NCI-H446 treated with DMSO at 0.1 percent for 48 hours (cell line): ENCODE measurements around the gene KCNH8.
A peak's percentile ranks its signal among the peaks of the same experiment; 100 is the strongest.

Experiments
- DNase-seq: peaks from one replicate; lab custom pipeline; 2025; lab: John Stamatoyannopoulos, UW

Gene KCNH8

DNA sequence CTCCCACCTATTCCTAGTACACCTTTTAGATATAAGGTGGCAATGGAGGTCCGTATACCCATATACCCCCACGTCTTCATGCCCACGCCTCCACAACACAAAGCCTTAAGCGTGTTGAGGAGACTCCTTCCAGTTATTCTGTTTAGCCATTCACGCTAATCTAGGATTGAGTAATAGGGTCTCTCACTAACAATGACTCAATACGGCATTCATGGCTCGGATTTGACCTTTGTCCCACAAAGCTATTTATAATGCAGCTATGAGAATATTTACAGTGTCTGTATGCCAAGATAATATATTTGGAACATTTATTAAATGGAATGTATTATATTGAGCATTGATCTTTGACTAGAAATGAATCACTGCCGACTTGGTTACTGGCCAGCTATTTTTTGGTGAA, 215.8 kb downstream of the KCNH8 start:
- no peak for DNase-seq

DNA sequence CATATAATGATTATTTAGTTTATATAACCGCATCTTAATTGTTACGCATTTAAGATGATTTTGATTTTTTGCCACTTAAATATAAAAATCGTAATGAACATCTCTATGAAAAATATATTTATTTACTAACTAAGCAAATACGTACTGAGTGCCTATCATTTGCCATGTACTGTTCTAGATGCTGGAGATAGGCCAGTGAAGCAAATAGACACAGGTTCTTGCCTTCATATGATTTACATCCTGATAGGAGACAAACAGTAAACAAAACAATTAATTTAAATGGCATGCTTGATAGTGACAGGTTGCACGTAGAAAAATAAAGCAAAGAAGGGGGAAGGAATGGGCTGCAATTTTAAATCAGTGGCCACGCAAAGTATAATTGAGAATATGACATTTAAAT, 217.2 kb downstream of the KCNH8 start:
- DNase-seq: no peak

DNA sequence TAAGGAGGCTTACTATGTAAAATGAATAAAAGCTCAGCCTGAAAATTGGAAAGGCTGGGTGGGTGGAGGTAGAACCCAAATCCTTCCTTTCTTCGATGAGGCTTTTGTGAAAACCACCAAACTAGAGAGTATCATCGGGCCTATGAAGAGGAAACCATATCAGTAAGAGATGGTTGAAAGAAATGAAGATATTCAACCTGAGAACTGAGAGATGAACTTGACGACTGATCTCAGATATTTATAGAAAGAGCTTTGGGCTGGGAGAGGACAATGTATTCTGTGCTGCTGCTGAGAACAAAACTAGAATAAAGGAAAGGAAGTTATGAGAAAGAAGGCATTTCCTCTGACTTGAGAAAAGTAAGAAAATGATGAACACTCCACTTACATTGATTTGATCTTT, 236.6 kb downstream of the KCNH8 start:
- no peak for DNase-seq

DNA sequence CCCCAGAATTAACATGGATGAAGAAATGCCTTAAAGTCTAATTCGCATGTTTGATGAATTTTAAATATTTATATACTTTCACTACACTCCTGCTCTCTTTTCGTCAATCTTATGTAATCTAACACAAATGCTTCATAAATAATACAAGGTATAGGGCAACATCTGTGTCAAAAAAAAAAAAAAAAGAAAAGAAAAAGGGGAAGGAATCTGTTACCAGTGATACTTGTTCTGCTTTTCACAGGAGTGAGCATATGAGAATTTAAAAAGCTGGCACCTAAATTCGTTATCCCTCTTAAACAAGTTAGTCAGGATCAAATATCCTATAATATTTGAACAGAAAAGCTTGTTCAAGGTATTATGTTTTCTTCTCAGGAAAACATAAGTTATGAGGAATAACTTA, 243.8 kb downstream of the KCNH8 start:
- DNase-seq: no peak

DNA sequence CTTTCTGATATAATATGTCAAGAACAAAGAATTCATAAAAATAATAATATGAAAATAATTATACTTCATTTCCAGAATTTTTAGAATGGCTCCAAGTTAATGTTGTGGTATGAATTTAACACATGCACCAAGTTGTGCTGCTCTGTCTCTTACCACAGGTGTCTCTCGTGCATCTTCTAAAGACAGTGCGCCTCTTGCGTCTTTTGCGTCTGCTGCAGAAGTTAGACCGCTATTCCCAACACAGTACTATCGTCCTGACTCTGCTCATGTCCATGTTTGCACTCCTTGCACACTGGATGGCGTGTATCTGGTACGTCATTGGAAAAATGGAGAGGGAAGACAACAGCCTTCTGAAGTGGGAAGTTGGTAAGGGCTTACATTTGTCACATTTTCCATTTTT, 246.6 kb downstream of the KCNH8 start:
- DNase-seq: no peak

DNA sequence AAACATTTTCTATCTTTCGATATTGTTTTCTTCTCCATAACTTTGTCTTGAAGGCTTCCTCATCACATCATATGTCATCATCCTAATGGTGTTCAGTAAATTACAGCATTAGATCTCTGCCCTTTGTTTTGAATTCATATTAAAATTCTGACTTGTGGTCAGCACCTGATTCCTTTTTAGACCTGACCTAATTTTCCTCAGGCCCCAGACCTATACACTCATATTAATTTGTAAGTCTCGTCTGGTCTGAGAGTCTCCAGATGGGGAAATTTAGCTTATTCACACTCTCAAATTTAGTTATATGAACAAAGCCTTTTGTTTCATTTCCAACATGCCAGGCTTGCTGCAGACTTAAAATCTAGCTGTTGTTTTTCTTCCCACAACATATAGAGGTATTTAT, 248.4 kb downstream of the KCNH8 start:
- DNase-seq: no peak

DNA sequence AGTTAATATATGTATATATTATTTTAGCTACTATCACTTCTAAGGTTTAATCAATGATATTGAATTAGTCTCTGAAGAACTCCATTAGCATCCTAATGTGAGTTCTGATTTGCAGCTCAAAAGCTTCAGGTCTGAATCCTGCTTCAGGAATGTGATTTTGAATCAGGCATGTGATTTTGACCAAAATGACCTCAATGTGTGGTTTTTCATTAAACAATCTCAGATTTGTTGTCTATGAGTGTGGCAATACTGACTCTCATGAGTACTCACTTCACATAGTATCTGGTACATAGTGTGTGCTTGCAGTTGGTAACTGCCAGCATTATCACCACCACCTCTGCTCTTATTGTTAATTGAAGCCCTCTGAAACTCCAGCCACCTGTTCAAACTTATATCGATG, 251.0 kb downstream of the KCNH8 start:
- DNase-seq: no peak

DNA sequence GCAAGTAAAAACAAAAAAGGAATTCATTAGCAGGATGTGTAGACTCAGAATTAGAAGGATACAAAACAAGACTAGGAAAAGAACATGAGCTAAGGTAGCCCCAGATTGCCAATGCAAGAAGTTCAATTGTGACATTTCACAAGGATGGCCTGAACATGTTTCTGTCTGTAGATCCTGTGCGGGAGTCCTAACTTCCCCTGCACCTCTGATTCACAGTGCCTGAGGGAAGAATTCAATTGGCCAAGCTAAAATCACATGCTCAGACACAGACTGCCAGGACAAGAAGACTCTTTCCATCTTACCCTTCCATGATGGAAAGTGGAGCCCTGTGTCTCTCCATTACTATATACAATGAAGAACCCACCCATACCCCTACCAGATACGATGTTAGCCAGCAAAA, 251.5 kb downstream of the KCNH8 start:
- no peak for DNase-seq

DNA sequence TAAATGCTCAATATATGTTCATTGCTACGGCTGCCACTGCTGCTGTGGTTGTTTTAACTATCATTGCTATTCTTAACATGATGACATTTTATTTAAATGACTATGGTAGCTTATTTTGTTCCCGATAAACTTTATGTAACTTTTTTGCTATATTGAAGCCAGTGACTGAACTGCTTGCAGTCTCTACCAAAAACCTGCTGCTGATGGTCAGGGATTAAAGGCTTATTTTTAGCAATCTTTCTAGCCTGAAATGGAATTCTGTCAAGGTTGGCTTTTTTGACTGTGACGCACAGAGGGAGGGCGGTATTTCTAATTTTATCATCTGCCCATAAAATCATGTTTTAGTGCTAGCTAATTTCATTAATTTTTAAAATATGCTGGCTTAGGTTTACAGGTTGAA, 271.8 kb downstream of the KCNH8 start:
- no peak for DNase-seq

DNA sequence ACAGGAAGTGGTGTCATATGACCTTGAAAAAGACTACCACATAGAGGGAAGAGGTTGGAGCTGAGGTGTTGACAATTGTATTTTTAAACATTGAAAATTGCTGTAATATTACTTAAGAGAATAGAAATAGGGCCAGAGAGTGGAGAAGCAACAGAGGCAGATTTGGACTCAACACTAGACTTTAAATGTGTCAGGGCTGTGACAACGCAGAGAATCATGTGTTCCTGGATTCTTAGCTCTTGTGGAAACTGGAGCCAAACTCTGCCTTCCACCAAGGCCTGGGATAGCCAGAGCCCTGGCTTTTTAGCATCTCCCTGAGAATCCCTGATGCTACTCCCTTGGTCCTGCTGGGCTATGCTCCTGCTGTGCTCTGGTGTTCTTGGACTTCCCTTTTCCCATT, 277.5 kb downstream of the KCNH8 start:
- no peak for DNase-seq

DNA sequence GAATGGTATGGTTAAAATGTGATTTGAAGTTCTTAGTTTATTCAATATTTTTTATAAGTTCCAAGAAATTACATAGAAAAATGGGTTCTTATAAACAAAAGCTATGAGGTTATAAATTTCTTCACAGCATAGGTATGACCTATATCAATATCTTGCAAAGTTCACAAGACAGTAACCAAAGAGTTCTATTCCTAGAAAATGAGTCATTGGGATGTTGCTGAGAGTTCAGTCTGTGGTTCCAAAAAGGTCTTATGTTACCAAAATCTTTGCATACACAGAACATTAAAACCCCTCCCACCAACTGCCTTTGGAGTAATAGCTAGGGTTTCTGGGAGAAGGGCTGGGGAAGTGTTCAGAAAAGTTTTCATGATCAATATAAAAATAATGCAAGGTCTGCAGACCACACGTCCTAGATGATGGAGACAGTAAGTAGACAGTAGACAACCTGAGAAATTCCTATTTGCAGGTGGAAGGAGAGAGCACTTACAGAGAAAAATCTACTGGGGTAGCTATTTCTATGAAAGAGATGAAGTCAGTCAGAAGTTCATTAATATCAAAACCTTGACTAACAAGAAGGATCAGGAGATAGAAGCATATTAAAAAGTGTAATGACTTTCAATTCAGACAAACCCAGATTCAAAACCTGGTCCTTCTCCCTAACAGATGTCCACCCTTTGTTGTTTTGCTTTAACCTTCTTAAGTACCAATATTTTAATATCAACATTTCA, 279.3 kb downstream of the KCNH8 start:
- DNase-seq: no peak

DNA sequence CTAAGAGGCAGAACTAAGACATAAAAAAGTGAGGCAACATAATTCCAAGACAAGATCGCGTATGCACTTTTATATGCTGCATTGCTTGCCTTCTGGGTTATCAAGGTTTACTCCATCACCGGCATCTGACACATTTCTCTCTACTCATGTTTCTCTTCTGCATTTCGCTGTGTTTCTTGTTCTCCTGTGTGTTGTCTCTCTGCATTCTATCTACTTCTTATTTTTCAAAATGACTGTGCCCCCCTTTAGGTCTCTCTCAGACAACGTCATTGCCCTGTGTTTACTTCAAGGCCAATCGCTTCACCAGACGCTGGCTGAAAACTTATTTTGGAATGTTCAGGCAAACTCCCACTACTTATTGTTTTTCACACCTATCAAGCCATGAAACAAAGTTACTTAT, 280.4 kb downstream of the KCNH8 start:
- DNase-seq: no peak

DNA sequence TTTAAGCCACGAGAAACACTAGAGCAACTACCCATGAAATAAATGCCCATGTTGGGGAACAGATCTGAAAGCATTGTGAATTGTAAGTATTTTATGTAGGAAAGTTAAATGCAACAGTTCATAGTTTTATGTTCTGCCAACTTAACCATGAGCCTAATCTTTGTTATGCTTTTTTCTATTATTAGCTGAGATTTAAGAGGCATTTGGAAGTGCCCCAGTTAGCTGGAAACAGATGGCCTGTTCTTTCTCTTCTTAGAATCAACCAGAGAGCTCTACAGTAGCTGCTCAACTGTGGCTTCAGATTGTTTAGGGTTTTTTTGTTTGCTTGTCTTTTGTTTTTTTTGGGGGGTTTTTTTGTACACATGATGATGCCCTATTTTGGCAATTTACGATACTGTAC, 284.4 kb downstream of the KCNH8 start:
- DNase-seq: no peak

DNA sequence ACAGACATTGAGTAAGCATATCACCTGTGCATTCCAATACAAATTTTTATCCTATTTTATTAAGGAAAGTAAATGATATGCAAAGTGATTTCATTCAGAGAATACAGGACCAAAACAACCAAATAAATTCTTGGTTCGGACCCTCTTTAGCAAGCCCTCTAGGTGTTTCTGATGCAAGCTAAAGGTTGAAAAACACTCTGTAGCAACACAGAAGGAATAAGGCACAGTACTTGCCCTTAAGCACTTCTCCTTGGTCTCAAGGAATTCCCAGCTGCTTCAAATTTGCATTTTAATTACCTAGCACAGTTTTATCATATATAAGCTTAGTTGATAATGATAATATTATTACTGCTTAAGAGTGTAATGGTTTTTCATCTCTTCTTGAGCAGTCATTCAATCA, 288.4 kb downstream of the KCNH8 start:
- DNase-seq: no peak

DNA sequence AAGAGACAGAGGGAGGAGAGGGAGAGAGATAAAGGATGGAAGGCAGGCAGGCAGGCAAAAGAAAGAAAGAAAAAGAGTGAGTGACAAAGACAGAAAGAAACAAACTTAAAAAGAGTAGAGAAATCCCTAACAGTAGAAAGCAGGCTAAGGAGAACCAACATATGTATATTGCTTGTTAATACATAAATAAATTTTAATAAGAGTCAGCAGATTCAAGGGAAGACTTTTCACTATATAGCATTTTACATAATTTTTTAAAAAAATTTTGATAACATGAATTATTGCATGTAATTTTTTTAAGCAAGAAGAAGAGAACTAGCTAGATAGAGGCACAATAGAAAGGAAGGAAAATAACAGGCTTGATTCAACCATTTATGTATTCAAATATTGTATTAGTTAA, 291.6 kb downstream of the KCNH8 start:
- no peak for DNase-seq

DNA sequence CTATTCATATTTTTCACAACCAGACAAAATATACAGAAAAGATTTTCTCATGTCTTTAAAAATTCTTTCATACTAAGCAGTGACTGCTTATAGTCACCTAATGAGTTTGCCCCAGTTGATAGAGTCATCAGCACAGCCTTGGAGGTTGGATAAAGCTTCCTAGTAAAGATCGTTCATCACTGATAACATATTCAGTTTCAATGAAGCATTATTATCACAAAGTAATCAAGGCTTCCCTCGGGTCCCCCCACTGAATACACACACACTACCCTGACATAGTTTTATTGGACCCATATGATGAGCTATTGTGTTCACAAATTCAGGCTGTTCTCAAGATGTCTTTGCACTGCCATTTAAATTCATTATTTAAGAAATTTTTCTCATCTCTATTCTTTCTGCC, 297.8 kb downstream of the KCNH8 start:
- no peak for DNase-seq

DNA sequence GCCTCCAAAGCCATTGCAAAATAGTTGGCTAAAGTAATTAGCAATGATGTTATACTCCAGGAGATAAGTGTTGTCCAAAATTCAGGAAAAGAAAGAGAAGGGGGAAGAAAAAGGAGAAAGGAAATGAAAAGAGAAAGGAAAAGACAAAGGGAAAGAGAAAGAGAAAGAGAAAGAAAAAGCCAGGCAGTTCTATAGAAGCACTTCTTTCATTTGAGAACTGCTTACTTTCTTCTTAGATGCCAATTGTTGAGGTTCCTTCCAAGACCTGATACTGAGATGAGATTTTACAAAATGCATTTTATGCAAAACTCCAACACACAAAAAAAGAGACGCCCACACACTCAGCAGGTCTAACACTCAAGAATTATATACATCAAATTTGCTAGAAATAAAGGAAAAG, 298.4 kb downstream of the KCNH8 start:
- DNase-seq: no peak

DNA sequence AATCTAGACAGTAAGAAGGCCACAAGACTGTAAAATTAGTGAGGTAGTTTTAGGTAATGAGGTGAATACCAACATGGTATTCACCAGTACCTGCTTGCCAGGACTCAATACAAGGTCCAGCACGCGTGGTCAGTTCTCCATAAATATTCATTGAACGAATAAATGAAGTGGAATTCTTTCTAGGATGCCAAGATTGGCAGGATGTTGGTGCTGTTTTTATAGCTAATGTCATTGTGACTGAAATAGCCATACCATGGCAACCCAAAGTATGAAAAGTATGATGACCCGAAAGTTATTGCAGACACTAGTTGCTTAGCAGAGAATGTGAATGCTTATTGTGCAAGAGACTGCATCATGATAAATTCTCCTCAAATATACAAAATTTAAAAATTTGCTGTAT, 307.2 kb downstream of the KCNH8 start:
- DNase-seq: no peak

DNA sequence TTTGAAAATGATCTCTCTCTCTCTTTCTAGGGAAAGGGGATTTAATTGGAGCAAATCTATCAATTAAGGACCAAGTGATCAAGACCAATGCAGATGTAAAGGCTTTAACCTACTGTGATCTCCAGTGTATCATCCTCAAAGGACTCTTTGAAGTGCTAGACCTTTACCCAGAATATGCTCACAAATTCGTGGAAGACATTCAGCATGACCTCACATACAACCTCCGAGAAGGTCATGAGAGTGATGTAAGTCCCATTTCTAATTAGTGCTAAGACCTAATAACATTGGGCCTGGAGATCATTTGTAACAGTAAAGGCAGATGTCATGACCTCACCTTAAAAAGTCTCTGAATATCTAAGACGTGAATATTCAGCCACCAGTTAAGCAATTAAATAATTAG, 308.4 kb downstream of the KCNH8 start:
- DNase-seq: no peak

DNA sequence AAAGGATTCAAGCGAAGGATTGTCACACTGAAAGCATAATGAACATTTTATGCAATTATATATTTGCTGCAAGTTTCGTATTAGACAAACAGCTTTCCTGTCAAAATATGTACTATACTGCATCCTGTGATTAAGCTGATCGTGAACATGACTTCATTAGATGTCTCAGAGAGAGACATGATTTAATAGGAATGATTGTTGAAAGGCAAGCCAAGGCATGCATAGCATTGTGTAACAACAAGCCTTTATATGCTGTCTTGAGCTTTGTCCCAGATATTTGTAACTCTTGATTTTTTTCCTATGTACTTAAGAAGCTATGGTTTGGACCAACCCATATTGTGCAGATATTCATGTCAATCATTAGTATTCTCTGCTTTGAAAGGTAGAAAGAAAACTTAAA, 309.1 kb downstream of the KCNH8 start:
- DNase-seq: no peak

DNA sequence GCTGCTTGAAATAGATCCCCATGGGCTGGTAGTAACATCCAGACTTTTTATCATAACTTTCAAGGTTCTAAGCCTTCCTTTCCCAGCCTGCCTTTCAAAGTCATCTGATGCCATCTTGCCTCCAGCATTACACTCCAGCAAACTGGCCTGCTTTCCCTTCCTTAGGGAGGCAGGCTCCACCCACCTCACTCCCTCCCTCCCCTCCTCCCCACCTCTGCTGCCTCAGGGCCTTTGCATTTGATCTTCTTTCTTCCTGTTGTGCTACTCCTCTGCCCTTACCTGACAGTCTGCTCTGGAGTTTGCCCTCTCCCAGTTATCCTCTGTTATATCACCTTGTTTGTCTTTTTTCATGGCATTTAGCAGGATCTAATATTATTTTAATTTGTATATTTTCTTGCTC, 319.5 kb downstream of the KCNH8 start:
- DNase-seq: no peak

DNA sequence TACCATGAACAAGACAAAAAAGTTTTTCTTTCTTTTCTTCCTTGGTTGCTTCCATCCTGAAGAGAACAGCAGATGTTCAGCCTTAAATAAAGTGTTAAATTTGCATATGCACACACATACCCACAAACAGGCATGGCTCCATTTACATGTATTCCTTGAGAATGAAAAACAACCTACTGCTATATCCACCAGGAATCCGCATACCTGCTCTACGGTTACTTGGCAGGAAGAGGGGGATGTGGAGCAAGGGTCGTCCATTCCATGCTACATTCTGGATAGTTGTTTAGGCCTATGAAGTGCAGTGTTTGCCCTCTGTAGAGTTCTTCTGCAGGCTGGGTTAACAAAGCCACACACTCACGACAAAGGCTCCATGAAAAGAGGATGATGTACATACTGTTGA, 322.8 kb downstream of the KCNH8 start:
- DNase-seq: no peak

DNA sequence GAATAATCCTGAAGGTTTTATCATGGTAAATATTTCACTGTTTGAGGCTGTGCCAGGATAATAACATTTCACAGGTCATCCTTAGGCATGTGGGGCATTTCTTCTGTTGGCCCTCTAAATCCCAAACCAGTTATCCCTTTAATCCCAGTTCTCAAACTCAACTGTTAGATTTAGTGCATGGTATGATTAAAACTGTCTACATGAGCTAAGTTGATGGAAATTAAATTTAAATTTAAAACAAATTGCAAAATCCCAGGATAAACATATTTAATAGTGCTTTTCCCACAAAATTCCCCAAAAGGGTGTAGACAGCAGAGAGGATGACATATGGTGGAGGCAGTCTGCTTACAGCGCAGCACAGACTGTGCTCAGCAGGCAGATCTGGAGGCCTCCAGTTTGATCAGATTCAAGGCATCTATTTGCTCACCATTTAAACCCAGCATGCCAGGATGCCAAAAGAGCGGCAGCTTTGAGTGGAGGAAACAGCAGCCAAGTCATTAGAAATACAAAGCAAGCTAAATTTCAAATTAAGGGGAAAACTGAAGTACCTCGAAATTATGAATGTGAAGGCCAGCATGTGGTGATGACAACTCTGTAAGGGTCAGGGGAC, 325.8 kb downstream of the KCNH8 start:
- DNase-seq: peak; percentile 88

DNA sequence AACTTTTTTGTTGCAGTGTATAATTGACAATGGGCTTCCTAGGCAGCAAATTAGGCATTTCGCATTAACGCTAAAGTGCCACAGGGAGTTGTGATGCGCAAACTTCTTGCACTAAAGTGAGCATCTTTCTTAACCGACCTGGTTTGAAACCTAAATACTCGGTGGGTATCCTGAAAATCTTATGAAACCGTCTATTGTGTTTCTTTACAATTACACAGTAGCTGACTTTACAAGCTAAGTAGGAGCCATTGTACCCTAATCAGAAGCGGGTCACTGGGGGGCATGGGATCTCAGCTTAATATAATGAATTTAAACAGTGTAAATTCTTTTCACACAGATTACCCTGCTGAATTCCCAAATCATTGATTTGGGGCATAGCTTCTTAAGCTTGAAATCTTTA, 328.0 kb downstream of the KCNH8 start:
- DNase-seq: no peak
